Hepatocyte (in vitro differentiated cells): Measurements from ENCODE around the gene NR4A1. TPM values are rescaled to one million over a fixed set of nuclear protein-coding genes. Genes with fewer than 3 reads are reported as not detected.

Experiments
- DNase-seq: peaks from one replicate; pipeline ENCODE4 v3.0.0-alpha.2; 2016; ENCODE audit warnings: low spot score
- H2AFZ ChIP-seq: fragments of 200-600 bp; sonication (generic); 2 replicates; pipeline ENCODE4 v1.6.0; 2016; ENCODE audit warnings: antibody characterized with exemption, mild to moderate bottlenecking
- H3K27ac ChIP-seq: fragments of 200-600 bp; sonication (generic); 2 replicates; pipeline ENCODE4 v1.5.1; 2016; ENCODE audit warnings: mild to moderate bottlenecking
- H3K27me3 ChIP-seq: fragments of 200-600 bp; sonication (generic); 2 replicates; pipeline ENCODE4 v1.6.1; 2016
- H3K36me3 ChIP-seq: fragments of 200-600 bp; sonication (generic); replicated peaks from 2 replicates; pipeline ENCODE4 v1.5.1; 2016; ENCODE audit warnings: low read depth; ENCODE audit not compliant: insufficient read depth
- H3K4me1 ChIP-seq: fragments of 200-600 bp; sonication (generic); 2 replicates; pipeline ENCODE4 v1.5.1; 2016; ENCODE audit warnings: mild to moderate bottlenecking, moderate library complexity; ENCODE audit not compliant: insufficient read depth
- H3K4me2 ChIP-seq: fragments of 200-600 bp; sonication (generic); 2 replicates; pipeline ENCODE4 v1.6.0; 2016
- H3K4me3 ChIP-seq: fragments of 200-600 bp; sonication (generic); 2 replicates; pipeline ENCODE4 v1.5.1; 2016; ENCODE audit warnings: mild to moderate bottlenecking
- H3K79me2 ChIP-seq: fragments of 200-600 bp; sonication (generic); 2 replicates; pipeline ENCODE4 v1.6.0; 2017; ENCODE audit warnings: mild to moderate bottlenecking
- H3K9me2 ChIP-seq: fragments of 200-600 bp; sonication (generic); replicated peaks from 2 replicates; pipeline ENCODE4 v1.6.0; 2017; ENCODE audit warnings: mild to moderate bottlenecking; ENCODE audit not compliant: insufficient read depth
- H3K9me3 ChIP-seq: fragments of 200-600 bp; sonication (generic); 2 replicates; pipeline ENCODE4 v1.5.1; 2016; ENCODE audit warnings: low read depth, mild to moderate bottlenecking
- H4K20me1 ChIP-seq: fragments of 200-600 bp; sonication (generic); 2 replicates; pipeline ENCODE4 v1.6.0; 2016; ENCODE audit warnings: mild to moderate bottlenecking; ENCODE audit not compliant: insufficient read depth, poor library complexity, severe bottlenecking
- EZH2 ChIP-seq: fragments of 200-600 bp; sonication (generic); IDR thresholded peaks from 2 replicates; pipeline ENCODE4 v1.6.1; 2016; ENCODE audit warnings: antibody characterized with exemption, mild to moderate bottlenecking, borderline replicate concordance
- EZH2phosphoT487 ChIP-seq: fragments of 200-600 bp; sonication (generic); IDR thresholded peaks from one replicate; pipeline ENCODE4 v1.6.1; 2018; ENCODE audit warnings: antibody characterized with exemption, mild to moderate bottlenecking, low read depth, moderate library complexity; ENCODE audit not compliant: unreplicated experiment, severe bottlenecking
- WGBS: methylation state at CpG from one replicate; pipeline ENCODE4 v1.1.6; 2016; ENCODE audit warnings: low lambda C conversion rate; ENCODE audit errors: missing lambda C conversion rate; 5-methylcytosine and 5-hydroxymethylcytosine counted together
- polyA plus RNA-seq: library from polyadenylated mRNA; unstranded; fragments of >200 nt; fragmentation: Nextera tagmentation; extraction: Ambion mirVana; gene quantifications from 2 replicates; pipeline ENCODE4 v1.2.1, GENCODE V29; 2016
- total RNA-seq: library from RNA; depleted of rRNA; stranded (reverse); fragments of >200 nt; gene quantifications from 2 replicates; pipeline ENCODE4 v1.2.3, GENCODE V29; 2014
- TF ChIP-seq, protein P1 (sequence below): fragments of 200-600 bp; sonication (generic); IDR thresholded peaks from 2 replicates; pipeline ENCODE4 v1.5.1; 2016; ENCODE audit warnings: antibody characterized with exemption, mild to moderate bottlenecking; ENCODE audit not compliant: poor library complexity

The NR4A1 gene
- total and polyA plus RNA-seq, 2 experiments from 2014 or later: 39.2 to 131 TPM

DNA sequence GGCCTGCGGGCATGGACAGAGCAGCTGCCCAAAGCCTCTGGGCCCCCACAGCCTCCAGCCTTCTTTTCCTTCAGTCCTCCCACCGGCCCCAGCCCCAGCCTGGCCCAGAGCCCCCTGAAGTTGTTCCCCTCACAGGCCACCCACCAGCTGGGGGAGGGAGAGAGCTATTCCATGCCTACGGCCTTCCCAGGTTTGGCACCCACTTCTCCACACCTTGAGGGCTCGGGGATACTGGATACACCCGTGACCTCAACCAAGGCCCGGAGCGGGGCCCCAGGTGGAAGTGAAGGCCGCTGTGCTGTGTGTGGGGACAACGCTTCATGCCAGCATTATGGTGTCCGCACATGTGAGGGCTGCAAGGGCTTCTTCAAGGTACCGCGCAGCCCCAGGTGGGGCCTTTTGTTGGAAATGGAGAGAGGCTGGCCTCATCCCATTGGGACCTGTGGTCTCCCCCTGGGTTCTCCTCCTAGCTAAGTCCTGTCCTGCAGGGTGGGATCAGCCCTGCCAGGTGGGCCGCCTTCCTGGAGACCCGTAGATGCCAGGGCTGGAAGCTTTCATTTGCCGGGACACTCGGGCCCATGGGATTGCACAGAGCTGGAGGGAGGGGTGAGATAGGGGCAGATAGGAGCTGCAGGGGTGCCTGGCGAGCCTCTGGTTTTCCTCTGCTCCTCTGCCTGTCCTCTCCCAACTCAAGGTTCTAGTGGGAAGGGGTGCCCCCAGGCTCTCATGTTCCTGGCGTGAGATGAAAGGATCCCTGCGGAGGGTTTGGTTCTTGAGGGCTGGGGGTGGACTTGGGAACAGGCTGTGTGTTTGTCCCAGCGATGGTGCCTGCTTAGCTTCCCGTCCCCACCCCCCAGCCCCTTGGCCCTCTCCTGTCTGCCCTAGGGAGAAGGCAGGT is 3.8 kb downstream of the NR4A1 start:
- Histone ChIP-seq H3K4me2 (no peak overlapping the region), H3K4me3 (no peak overlapping the region), H3K79me2 (no peaks in the 10 kb centered on the region), H3K36me3 (no peaks in the 10 kb centered on the region), H4K20me1 (peaks cover 7% of the 10 kb centered on the region), H3K4me1 (peaks cover 5% of the 10 kb centered on the region), H3K9me3 (no peaks in the 10 kb centered on the region), H3K27ac (no peak overlapping the region), H3K27me3 (no peaks in the 10 kb centered on the region), H3K9me2 (no peaks in the 10 kb centered on the region), H2AFZ (no peak overlapping the region)
- TF ChIP-seq EZH2: no peak
- TF ChIP-seq, protein P1, sequence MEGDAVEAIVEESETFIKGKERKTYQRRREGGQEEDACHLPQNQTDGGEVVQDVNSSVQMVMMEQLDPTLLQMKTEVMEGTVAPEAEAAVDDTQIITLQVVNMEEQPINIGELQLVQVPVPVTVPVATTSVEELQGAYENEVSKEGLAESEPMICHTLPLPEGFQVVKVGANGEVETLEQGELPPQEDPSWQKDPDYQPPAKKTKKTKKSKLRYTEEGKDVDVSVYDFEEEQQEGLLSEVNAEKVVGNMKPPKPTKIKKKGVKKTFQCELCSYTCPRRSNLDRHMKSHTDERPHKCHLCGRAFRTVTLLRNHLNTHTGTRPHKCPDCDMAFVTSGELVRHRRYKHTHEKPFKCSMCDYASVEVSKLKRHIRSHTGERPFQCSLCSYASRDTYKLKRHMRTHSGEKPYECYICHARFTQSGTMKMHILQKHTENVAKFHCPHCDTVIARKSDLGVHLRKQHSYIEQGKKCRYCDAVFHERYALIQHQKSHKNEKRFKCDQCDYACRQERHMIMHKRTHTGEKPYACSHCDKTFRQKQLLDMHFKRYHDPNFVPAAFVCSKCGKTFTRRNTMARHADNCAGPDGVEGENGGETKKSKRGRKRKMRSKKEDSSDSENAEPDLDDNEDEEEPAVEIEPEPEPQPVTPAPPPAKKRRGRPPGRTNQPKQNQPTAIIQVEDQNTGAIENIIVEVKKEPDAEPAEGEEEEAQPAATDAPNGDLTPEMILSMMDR: no peak
- TF ChIP-seq EZH2phosphoT487: no peak
- peak; percentile 9 for DNase-seq
- 91% methylated on average over 20 of the region's 21 CpGs for WGBS

DNA sequence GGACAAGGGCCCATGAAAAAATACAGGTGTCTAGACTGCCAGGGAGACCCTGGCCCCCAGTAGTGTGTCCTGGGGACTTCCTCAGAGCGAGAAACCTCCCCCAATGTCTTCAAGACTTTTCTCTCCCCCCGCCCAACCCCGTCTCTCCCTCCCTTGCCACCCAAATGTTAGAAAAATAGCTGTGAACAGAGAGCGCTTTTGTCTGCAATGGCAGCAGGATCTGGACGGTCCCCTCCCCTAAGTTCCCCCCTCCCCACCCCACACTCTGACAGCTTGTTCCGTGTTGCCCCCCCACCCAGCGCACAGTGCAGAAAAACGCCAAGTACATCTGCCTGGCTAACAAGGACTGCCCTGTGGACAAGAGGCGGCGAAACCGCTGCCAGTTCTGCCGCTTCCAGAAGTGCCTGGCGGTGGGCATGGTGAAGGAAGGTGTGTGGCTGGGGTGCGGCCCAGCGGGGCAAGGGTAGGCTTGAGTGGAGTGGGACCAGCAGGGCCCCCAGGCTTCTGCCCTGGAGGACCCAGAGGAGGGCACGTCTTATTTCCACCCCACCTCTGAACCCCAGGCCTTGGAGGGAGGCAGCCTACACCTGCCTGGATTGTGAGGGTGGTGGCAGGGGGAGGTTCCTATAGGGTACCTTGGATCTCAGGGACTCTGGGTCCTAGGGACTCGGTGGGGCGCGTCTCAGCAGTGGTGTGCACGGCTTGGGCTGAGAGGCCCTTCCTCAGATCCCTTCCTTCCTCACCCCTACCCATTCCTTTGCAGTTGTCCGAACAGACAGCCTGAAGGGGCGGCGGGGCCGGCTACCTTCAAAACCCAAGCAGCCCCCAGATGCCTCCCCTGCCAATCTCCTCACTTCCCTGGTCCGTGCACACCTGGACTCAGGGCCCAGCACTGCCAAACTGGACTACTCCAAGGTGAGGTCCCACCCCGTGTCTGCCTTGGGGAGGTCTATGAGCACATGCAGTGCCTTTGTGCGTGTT is 4.8 kb downstream of the NR4A1 start:
- Histone ChIP-seq H3K4me2 (no peak overlapping the region), H3K27me3 (no peaks in the 10 kb centered on the region), H3K79me2 (no peaks in the 10 kb centered on the region), H4K20me1 (peaks cover 7% of the 10 kb centered on the region), H3K4me3 (no peak overlapping the region), H2AFZ (no peak overlapping the region), H3K9me2 (no peaks in the 10 kb centered on the region), H3K36me3 (no peaks in the 10 kb centered on the region), H3K4me1 (no peaks in the 10 kb centered on the region), H3K9me3 (no peaks in the 10 kb centered on the region), H3K27ac (no peak overlapping the region)
- peak; percentile 19 for DNase-seq
- 94% methylated on average over 23 of the region's 27 CpGs for WGBS
- TF ChIP-seq EZH2phosphoT487: no peak
- TF ChIP-seq EZH2: no peak
- TF ChIP-seq, protein P1: no peak

DNA sequence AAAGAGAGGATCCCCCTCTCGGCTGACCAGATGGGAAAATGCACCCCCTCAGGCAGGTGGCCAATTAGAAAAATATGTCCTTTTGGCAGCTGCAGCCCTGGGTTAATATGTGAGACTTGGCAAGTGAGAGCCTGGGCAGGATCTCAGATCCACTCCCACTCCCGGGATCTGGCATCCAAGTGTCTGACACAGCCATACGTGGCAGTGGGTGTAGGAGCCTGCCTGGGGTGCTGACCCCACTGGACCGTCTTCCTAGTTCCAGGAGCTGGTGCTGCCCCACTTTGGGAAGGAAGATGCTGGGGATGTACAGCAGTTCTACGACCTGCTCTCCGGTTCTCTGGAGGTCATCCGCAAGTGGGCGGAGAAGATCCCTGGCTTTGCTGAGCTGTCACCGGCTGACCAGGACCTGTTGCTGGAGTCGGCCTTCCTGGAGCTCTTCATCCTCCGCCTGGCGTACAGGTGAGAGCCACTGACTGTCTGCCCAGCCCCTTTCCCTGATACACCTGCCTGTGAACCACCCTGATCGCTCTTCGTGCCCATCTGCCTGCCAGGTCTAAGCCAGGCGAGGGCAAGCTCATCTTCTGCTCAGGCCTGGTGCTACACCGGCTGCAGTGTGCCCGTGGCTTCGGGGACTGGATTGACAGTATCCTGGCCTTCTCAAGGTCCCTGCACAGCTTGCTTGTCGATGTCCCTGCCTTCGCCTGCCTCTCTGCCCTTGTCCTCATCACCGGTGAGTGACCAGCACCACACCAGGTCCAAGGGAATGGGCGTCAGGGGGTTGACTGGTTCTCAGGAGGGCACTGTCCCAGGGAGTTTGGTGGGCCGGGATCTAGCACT is 5.8 kb downstream of the NR4A1 start:
- DNase-seq: peak; percentile 20
- 92% methylated on average over 23 of the region's 23 CpGs for WGBS
- Histone ChIP-seq H3K4me3 (no peak overlapping the region), H3K27ac (no peak overlapping the region), H3K9me3 (no peaks in the 10 kb centered on the region), H3K27me3 (no peaks in the 10 kb centered on the region), H3K4me1 (no peaks in the 10 kb centered on the region), H3K9me2 (no peaks in the 10 kb centered on the region), H3K79me2 (no peaks in the 10 kb centered on the region), H3K4me2 (no peak overlapping the region), H3K36me3 (no peaks in the 10 kb centered on the region), H2AFZ (no peak overlapping the region), H4K20me1 (peaks cover 7% of the 10 kb centered on the region)
- TF ChIP-seq EZH2 (no peak), EZH2phosphoT487 (no peak)
- TF ChIP-seq, protein P1: no peak
